ENCODE results near the gene ADPRM. TPM values are rescaled to one million over a fixed set of nuclear protein-coding genes. Genes with fewer than 3 reads are reported as not detected.

ADPRM gene
- total RNA-seq, 1 donor from 2014 or later = 11.4 TPM

Other genes with a start within 250 kb of the ADPRM start
- gene MYH4, start 228.0 kb upstream of the ADPRM start, total RNA-seq = not detected in 2 replicates
- not detected in 2 replicates for gene MYH1, start 179.1 kb upstream of the ADPRM start, total RNA-seq
- gene MYH2, start 147.9 kb upstream of the ADPRM start, total RNA-seq = not detected in 2 replicates
- 5.0 TPM in 2 replicates for gene MYH3, start 40.3 kb upstream of the ADPRM start, total RNA-seq
- 24.2 and 27.9 TPM in 2 replicates for gene SCO1, start 61 bp upstream of the ADPRM start, total RNA-seq
- 0.57 and 0.84 TPM in 2 replicates for gene TMEM220, start 32.4 kb downstream of the ADPRM start, total RNA-seq
- gene TMEM238L, start 106.5 kb downstream of the ADPRM start, total RNA-seq = not detected in 2 replicates
- not detected in 2 replicates for gene PIRT, start 140.5 kb downstream of the ADPRM start, total RNA-seq

All from T-helper 2 cell treated with Interferon-gamma antibody and Interleukin-4, amounts not matched to agents 100 ng/mL and 5 ng/mL, for 36 hours (primary cell).